H1 (cell line): ENCODE measurements around the gene KRT77.

ENCODE experiments used
- BRCA1 ChIP-seq: IDR thresholded peaks from 2 replicates; pipeline ENCODE4 v1.6.1; 2012; ENCODE audit warnings: low read depth, low read length, improper control_type of control experiment
- CTCF ChIP-seq, 3 experiments: IDR thresholded peaks; 1 replicate in 2 of 3; 2 replicates in 1 of 3; pipeline versions ENCODE4 v1.5.1 to v1.6.1; 2011; ENCODE audit warnings: low read length in 3 of 3, mild to moderate bottlenecking in 3 of 3, inconsistent platforms in 2 of 3, low read depth in 1 of 3, moderate library complexity in 1 of 3; ENCODE audit not compliant: insufficient read depth in 1 of 3; ENCODE audit errors: control extremely low read depth in 1 of 3
- FOSL1 ChIP-seq: IDR thresholded peaks from 2 replicates; pipeline ENCODE4 v1.6.1; 2011; ENCODE audit warnings: mild to moderate bottlenecking, low read depth, low read length, moderate library complexity; ENCODE audit not compliant: insufficient read depth
- HDAC2 ChIP-seq, 2 experiments: fragments of 300-600 bp in 1 of 2; sonication (generic) in 1 of 2; IDR thresholded peaks; 2 replicates each; pipeline ENCODE4 v1.6.1; 2011 to 2012; ENCODE audit warnings: low read depth in 2 of 2, low read length in 2 of 2, mild to moderate bottlenecking in 2 of 2, moderate library complexity in 2 of 2, borderline replicate concordance in 1 of 2, inconsistent platforms in 1 of 2
- MAX ChIP-seq: IDR thresholded peaks from 2 replicates; pipeline ENCODE4 v1.6.1; 2012; ENCODE audit warnings: inconsistent platforms
- POLR2A ChIP-seq, 2 experiments: IDR thresholded peaks; 1 replicate in 1 of 2; 2 replicates in 1 of 2; pipeline ENCODE4 v1.6.1; 2011; ENCODE audit warnings: low read depth in 2 of 2, low read length in 2 of 2, mild to moderate bottlenecking in 2 of 2; ENCODE audit errors: control extremely low read depth in 1 of 2
- SIN3A ChIP-seq, 2 experiments: IDR thresholded peaks in 1 of 2; conservative IDR thresholded peaks in 1 of 2; 2 replicates each; pipeline ENCODE4 v1.6.1; 2011 to 2012; ENCODE audit warnings: low read length in 2 of 2, improper control_type of control experiment in 1 of 2, low read depth in 1 of 2, mild to moderate bottlenecking in 1 of 2

- no peak for TF ChIP-seq BRCA1
- TF ChIP-seq CTCF (IDR thresholded peaks at IDR 0.05; ENCODE audit: control extremely low read depth in 1 of 3, insufficient read depth in 1 of 3, low read depth in 1 of 3, low read length in 3 of 3) = no peak
- no peak for TF ChIP-seq MAX
- TF ChIP-seq FOSL1 = no peak
- TF ChIP-seq SIN3A (conservative IDR thresholded peaks at IDR 0.05 in 1 of 2, IDR thresholded peaks at IDR 0.05 in 1 of 2; ENCODE audit: low read depth in 1 of 2, low read length in 2 of 2) = no peak
- no peak for TF ChIP-seq HDAC2 (IDR thresholded peaks at IDR 0.05; ENCODE audit: borderline replicate concordance in 1 of 2, low read depth in 2 of 2, low read length in 2 of 2)
- no peak for TF ChIP-seq POLR2A (IDR thresholded peaks at IDR 0.05; ENCODE audit: control extremely low read depth in 1 of 2, low read depth in 2 of 2, low read length in 2 of 2)
Observed at GRCh38 chr12:52657250-52657902, 45.9 kb downstream of the KRT77 start.
